Upper lobe of left lung (tissue), 6 donors: ENCODE measurements around the gene GRIA3. TPM values are rescaled to one million over a fixed set of nuclear protein-coding genes. Genes with fewer than 3 reads are reported as not detected.

Experiments
- ATAC-seq, 2 donors: fragments of 200-7000 bp; cut with Tn5 transposase; one replicate each; pipeline ENCODE4 v1.9.1; 2022; ENCODE audit warnings: mild to moderate bottlenecking in 2 of 2, moderate library complexity in 2 of 2; ENCODE audit not compliant: low FRiP score in 2 of 2
- DNase-seq, 2 donors: peaks; one replicate each; pipeline ENCODE4 v3.0.0-alpha.2; 2019 to 2020
- H3K27ac ChIP-seq, 4 donors: fragments of 200-600 bp; sonication (generic); one replicate each; pipeline ENCODE4 v1.5.1; 2016 to 2019
- H3K27me3 ChIP-seq, 4 donors: fragments of 200-600 bp; sonication (generic); one replicate each; pipeline ENCODE4 v1.5.1; 2017 to 2019
- H3K36me3 ChIP-seq, 4 donors: fragments of 200-600 bp; sonication (generic); one replicate each; pipeline ENCODE4 v1.5.1; 2016 to 2019
- H3K4me1 ChIP-seq, 4 donors: fragments of 200-600 bp; sonication (generic); one replicate each; pipeline ENCODE4 v1.5.1; 2018 to 2019
- H3K4me3 ChIP-seq, 4 donors: fragments of 200-600 bp; sonication (generic); one replicate each; pipeline ENCODE4 v1.5.1; 2017 to 2019; ENCODE audit warnings: mild to moderate bottlenecking in 2 of 4, moderate library complexity in 1 of 4
- H3K9me3 ChIP-seq, 4 donors: fragments of 200-600 bp; sonication (generic); one replicate each; pipeline ENCODE4 v1.5.1; 2018 to 2019
- CTCF ChIP-seq, 6 experiments: fragments of 450-650 bp in 4 of 6; fragments of 200-600 bp in 2 of 6; sonication (generic) in 2 of 6; IDR thresholded peaks; one replicate each; pipeline ENCODE4 v1.5.1; 2016 to 2019; ENCODE audit warnings: antibody characterized with exemption in 6 of 6
- EP300 ChIP-seq, 4 donors: sonication (generic); formaldehyde crosslinking; IDR thresholded peaks; one replicate each; pipeline ENCODE4 v1.5.1; 2017; ENCODE audit warnings: antibody characterized with exemption in 4 of 4, control low read depth in 2 of 4
- POLR2A ChIP-seq, 4 donors: fragments of 450-650 bp; IDR thresholded peaks; one replicate each; pipeline ENCODE4 v1.5.1; 2016 to 2017; ENCODE audit warnings: antibody characterized with exemption in 4 of 4, mild to moderate bottlenecking in 2 of 4
- POLR2AphosphoS5 ChIP-seq, 2 donors: sonication (generic); formaldehyde crosslinking; IDR thresholded peaks; one replicate each; pipeline ENCODE4 v1.5.1; 2017; ENCODE audit warnings: antibody characterized with exemption in 2 of 2
- WGBS, 2 donors: methylation state at CpG; one replicate each; pipeline ENCODE4 v1.1.5; 2017 to 2018; 5-methylcytosine and 5-hydroxymethylcytosine counted together
- total RNA-seq, 6 donors: library from RNA; depleted of rRNA in 4 of 6; stranded (reverse); fragments of >200 nt in 4 of 6; gene quantifications; one replicate each; pipeline versions ENCODE4 v1.1.0 to v1.2.1, GENCODE V29; 2016 to 2021
- donor health status: DM: no; HTN: no; CAD: no; lungs with moderate emphysema.
- donor health status: DM: no; HTN: yes; CAD: no; lungs with severe emphysema.

GRIA3 gene
- total RNA-seq, 6 donors from 2014 or later: under 0.01 to 0.57 (median 0.29) TPM; not detected in 3

GRCh38 chrX:123322536-123322935 is 138.5 kb downstream of the GRIA3 start:
- TF ChIP-seq POLR2A (IDR thresholded peaks at IDR 0.05): no peak
- TF ChIP-seq EP300 (IDR thresholded peaks at IDR 0.05): no peak
- TF ChIP-seq CTCF (IDR thresholded peaks at IDR 0.05): no peak
- no peak for TF ChIP-seq POLR2AphosphoS5 (IDR thresholded peaks at IDR 0.05)
- H3K27me3 ChIP-seq: no peaks in the 10 kb centered on the region
- no peaks in the 10 kb centered on the region for H3K4me1 ChIP-seq
- H3K9me3 ChIP-seq: no peaks in the 10 kb centered on the region
- H3K36me3 ChIP-seq: no peaks in the 10 kb centered on the region
- ATAC-seq (no peak), DNase-seq (no peak)
- H3K27ac ChIP-seq: no peak overlapping the region
- 53 to 59% methylated on average over 3 of the region's 3 CpGs for WGBS, 2 donors
- H3K4me3 ChIP-seq: no peak overlapping the region

- DNase-seq: no peak
- TF ChIP-seq EP300 (IDR thresholded peaks at IDR 0.05): no peak
- TF ChIP-seq CTCF (IDR thresholded peaks at IDR 0.05): no peak
- no peak for TF ChIP-seq POLR2A (IDR thresholded peaks at IDR 0.05)
- TF ChIP-seq POLR2AphosphoS5 (IDR thresholded peaks at IDR 0.05): no peak
- no peaks in the 10 kb centered on the region for H3K36me3 ChIP-seq
- WGBS, 2 donors: 65 to 90% methylated on average over 5 of the region's 5 CpGs
- ATAC-seq: no peak
- H3K9me3 ChIP-seq: no peaks in the 10 kb centered on the region
- no peaks in the 10 kb centered on the region for H3K4me1 ChIP-seq
- no peaks in the 10 kb centered on the region for H3K27me3 ChIP-seq
- no peak overlapping the region for H3K4me3 ChIP-seq
- H3K27ac ChIP-seq: no peak overlapping the region
These were observed 140.5 kb downstream of the GRIA3 start for GRCh38 chrX:123324625-123325024.

- Histone ChIP-seq H3K4me1 (no peaks in the 10 kb centered on the region), H3K4me3 (no peak overlapping the region), H3K27me3 (no peaks in the 10 kb centered on the region), H3K27ac (no peak overlapping the region), H3K36me3 (no peaks in the 10 kb centered on the region), H3K9me3 (no peaks in the 10 kb centered on the region)
- no peak for ATAC-seq
- TF ChIP-seq EP300 (IDR thresholded peaks at IDR 0.05) (no peak), POLR2A (IDR thresholded peaks at IDR 0.05) (no peak), CTCF (IDR thresholded peaks at IDR 0.05) (no peak), POLR2AphosphoS5 (IDR thresholded peaks at IDR 0.05) (no peak)
- DNase-seq: no peak
These were observed 146.3 kb downstream of the GRIA3 start for GRCh38 chrX:123330229-123330942.

GRCh38 chrX:123331349-123331748 is 147.3 kb downstream of the GRIA3 start:
- DNase-seq (no peak), ATAC-seq (no peak)
- Histone ChIP-seq H3K36me3 (no peaks in the 10 kb centered on the region), H3K27me3 (no peaks in the 10 kb centered on the region), H3K9me3 (no peaks in the 10 kb centered on the region), H3K4me1 (no peaks in the 10 kb centered on the region), H3K27ac (no peak overlapping the region), H3K4me3 (no peak overlapping the region)
- TF ChIP-seq CTCF (IDR thresholded peaks at IDR 0.05) (no peak), EP300 (IDR thresholded peaks at IDR 0.05) (no peak), POLR2A (IDR thresholded peaks at IDR 0.05) (no peak), POLR2AphosphoS5 (IDR thresholded peaks at IDR 0.05) (no peak)

- TF ChIP-seq EP300 (IDR thresholded peaks at IDR 0.05) (no peak), POLR2A (IDR thresholded peaks at IDR 0.05) (no peak), CTCF (IDR thresholded peaks at IDR 0.05) (no peak), POLR2AphosphoS5 (IDR thresholded peaks at IDR 0.05) (no peak)
- Histone ChIP-seq H3K27me3 (no peaks in the 10 kb centered on the region), H3K9me3 (no peaks in the 10 kb centered on the region), H3K36me3 (no peaks in the 10 kb centered on the region), H3K4me3 (no peak overlapping the region), H3K27ac (no peak overlapping the region), H3K4me1 (no peaks in the 10 kb centered on the region)
- DNase-seq: no peak
- no peak for ATAC-seq
- WGBS, 2 donors: 38 to 60% methylated on average over 1 of the region's 1 CpG
These were observed 147.8 kb downstream of the GRIA3 start for GRCh38 chrX:123331859-123332258.
